Testis (tissue), 2 donors: ENCODE measurements around the gene WNT2.

Experiments
- POLR2A ChIP-seq: fragments of 450-650 bp; IDR thresholded peaks from one replicate; pipeline ENCODE4 v1.6.1; 2017; ENCODE audit warnings: antibody characterized with exemption, mild to moderate bottlenecking, moderate library complexity
- TF ChIP-seq, protein P1 (sequence below), 3 experiments: fragments of 450-650 bp in 2 of 3; fragments of 200-600 bp in 1 of 3; sonication (generic) in 1 of 3; IDR thresholded peaks; one replicate each; pipeline ENCODE4 v1.5.1; 2016 to 2019; ENCODE audit warnings: antibody characterized with exemption in 3 of 3, mild to moderate bottlenecking in 2 of 3, moderate library complexity in 1 of 3

DNA sequence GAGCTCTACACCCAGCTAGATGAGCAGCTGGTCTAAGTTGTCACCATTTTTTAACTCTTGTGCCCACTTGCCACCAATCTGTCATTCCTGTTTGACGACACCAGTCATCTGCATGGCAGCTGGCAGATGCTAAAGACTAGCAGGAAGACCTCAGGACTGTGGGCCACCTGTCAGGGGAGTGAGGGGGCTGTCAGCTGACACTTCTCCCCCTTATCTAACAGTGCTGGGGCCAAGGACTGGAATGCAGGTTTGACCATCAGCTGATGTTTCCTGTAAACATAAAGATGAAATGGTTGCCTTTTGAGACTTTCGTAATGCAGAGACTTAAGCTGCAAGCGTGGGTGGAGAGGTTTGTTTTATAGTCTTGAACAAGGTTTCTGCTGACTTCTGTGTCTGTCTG, 93.5 kb downstream of the WNT2 start:
- TF ChIP-seq, protein P1, sequence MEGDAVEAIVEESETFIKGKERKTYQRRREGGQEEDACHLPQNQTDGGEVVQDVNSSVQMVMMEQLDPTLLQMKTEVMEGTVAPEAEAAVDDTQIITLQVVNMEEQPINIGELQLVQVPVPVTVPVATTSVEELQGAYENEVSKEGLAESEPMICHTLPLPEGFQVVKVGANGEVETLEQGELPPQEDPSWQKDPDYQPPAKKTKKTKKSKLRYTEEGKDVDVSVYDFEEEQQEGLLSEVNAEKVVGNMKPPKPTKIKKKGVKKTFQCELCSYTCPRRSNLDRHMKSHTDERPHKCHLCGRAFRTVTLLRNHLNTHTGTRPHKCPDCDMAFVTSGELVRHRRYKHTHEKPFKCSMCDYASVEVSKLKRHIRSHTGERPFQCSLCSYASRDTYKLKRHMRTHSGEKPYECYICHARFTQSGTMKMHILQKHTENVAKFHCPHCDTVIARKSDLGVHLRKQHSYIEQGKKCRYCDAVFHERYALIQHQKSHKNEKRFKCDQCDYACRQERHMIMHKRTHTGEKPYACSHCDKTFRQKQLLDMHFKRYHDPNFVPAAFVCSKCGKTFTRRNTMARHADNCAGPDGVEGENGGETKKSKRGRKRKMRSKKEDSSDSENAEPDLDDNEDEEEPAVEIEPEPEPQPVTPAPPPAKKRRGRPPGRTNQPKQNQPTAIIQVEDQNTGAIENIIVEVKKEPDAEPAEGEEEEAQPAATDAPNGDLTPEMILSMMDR (IDR thresholded peaks at IDR 0.05), result no peak
- TF ChIP-seq POLR2A, result no peak
